HepG2 (cell line): ENCODE measurements around the gene PPP6R2. TPM values are rescaled to one million over a fixed set of nuclear protein-coding genes. Genes with fewer than 3 reads are reported as not detected.

Experiments used
- CAMTA2 ChIP-seq: sonication (generic); formaldehyde crosslinking; IDR thresholded peaks from 2 replicates; pipeline ENCODE4 v1.4.0; 2020; ENCODE audit warnings: mild to moderate bottlenecking, missing genetic modification reagents, borderline replicate concordance
- CHD2 ChIP-seq: IDR thresholded peaks from 2 replicates; pipeline ENCODE4 v1.6.1; 2011; ENCODE audit warnings: low read depth, low read length, improper control_type of control experiment
- DNMT1 ChIP-seq: sonication (generic); formaldehyde crosslinking; IDR thresholded peaks from 2 replicates; pipeline ENCODE4 v1.5.1; 2020; ENCODE audit warnings: mild to moderate bottlenecking, missing genetic modification reagents
- HDAC6 ChIP-seq: fragments of 200-600 bp; sonication (generic); IDR thresholded peaks from 2 replicates; pipeline ENCODE4 v1.7.0; 2017; ENCODE audit warnings: mild to moderate bottlenecking, antibody characterized with exemption, low read length, low read depth
- KDM2A ChIP-seq: sonication (generic); formaldehyde crosslinking; IDR thresholded peaks from 2 replicates; pipeline ENCODE4 v1.4.0; 2020; ENCODE audit warnings: low read depth, missing genetic modification reagents, borderline replicate concordance
- KDM4B ChIP-seq: sonication (generic); formaldehyde crosslinking; IDR thresholded peaks from 2 replicates; pipeline ENCODE4 v1.4.0; 2020; ENCODE audit warnings: missing genetic modification reagents
- KLF16 ChIP-seq, 2 experiments: sonication (generic) in 1 of 2; formaldehyde crosslinking in 1 of 2; IDR thresholded peaks; 2 replicates each; pipeline versions ENCODE4 v1.6.1 to v1.8.0; 2016 to 2023; ENCODE audit warnings: missing genetic modification reagents in 2 of 2, missing compliant biosample characterization in 1 of 2
- MZF1 ChIP-seq: sonication (generic); formaldehyde crosslinking; IDR thresholded peaks from 2 replicates; pipeline ENCODE4 v1.8.1; 2023; ENCODE audit warnings: mild to moderate bottlenecking, missing genetic modification reagents, borderline replicate concordance
- PBX2 ChIP-seq: IDR thresholded peaks from 2 replicates; pipeline ENCODE4 v1.6.1; 2016; ENCODE audit warnings: control low read depth
- PBX3 ChIP-seq: sonication (generic); formaldehyde crosslinking; IDR thresholded peaks from 2 replicates; pipeline ENCODE4 v1.8.1; 2023; ENCODE audit warnings: missing genetic modification reagents, inconsistent platforms, borderline replicate concordance
- PCBP2 ChIP-seq: fragments of 200-400 bp; formaldehyde crosslinking; optimal IDR thresholded peaks from 2 replicates; pipeline ENCODE3; 2018; ENCODE audit warnings: low read length, low read depth; ENCODE audit not compliant: poor library complexity, severe bottlenecking
- PHF20 ChIP-seq: sonication (generic); formaldehyde crosslinking; IDR thresholded peaks from 2 replicates; pipeline ENCODE4 v1.5.0; 2020; ENCODE audit warnings: mild to moderate bottlenecking, missing genetic modification reagents
- PITX1 ChIP-seq: sonication (generic); formaldehyde crosslinking; IDR thresholded peaks from 2 replicates; pipeline ENCODE4 v1.5.1; 2020; ENCODE audit warnings: mild to moderate bottlenecking, missing genetic modification reagents
- RFX1 ChIP-seq: fragments of 450-650 bp; IDR thresholded peaks from 2 replicates; pipeline ENCODE4 v1.6.1; 2017
- TGIF2 ChIP-seq: IDR thresholded peaks from 2 replicates; pipeline ENCODE4 v1.6.1; 2016; ENCODE audit warnings: control low read depth, missing compliant biosample characterization
- ZC3H13 ChIP-seq: sonication (generic); formaldehyde crosslinking; IDR thresholded peaks from 2 replicates; pipeline ENCODE4 v1.8.1; 2023; ENCODE audit warnings: mild to moderate bottlenecking, missing genetic modification reagents, moderate library complexity
- ZMYM4 ChIP-seq: sonication (generic); formaldehyde crosslinking; IDR thresholded peaks from 2 replicates; pipeline ENCODE4 v1.8.1; 2023; ENCODE audit warnings: mild to moderate bottlenecking, missing genetic modification reagents
- ZNF367 ChIP-seq: sonication (generic); formaldehyde crosslinking; IDR thresholded peaks from 2 replicates; pipeline ENCODE4 v1.4.0; 2020; ENCODE audit warnings: missing genetic modification reagents, borderline replicate concordance
- polyA plus RNA-seq, 8 experiments: library from polyadenylated mRNA; depleted of rRNA in 3 of 8; stranded (reverse) in 7 of 8; unstranded in 1 of 8; fragments of >200 nt; fragmentation: Illumina TruSeq in 4 of 8; extraction: Trizol in 4 of 8; gene quantifications; 2 replicates each; pipeline versions ENCODE4 v1.2.1 to v1.2.3, GENCODE V29; 2011 to 2016; ENCODE audit warnings: low read depth in 4 of 8, missing spikeins in 1 of 8, mixed read lengths in 1 of 8; ENCODE audit not compliant: insufficient read depth in 1 of 8
- total RNA-seq, 5 experiments: library from RNA; depleted of rRNA; stranded (reverse); fragments of >200 nt; fragmentation: Illumina TruSeq; extraction: Trizol; gene quantifications; 2 replicates each; pipeline ENCODE4 v1.2.3, GENCODE V29; 2016; ENCODE audit warnings: low read depth in 1 of 5
- TF ChIP-seq, protein P1 (sequence below): sonication (generic); formaldehyde crosslinking; IDR thresholded peaks from 2 replicates; pipeline ENCODE4 v1.4.0; 2020; ENCODE audit warnings: missing genetic modification reagents, low read depth, mild to moderate bottlenecking, borderline replicate concordance
- TF ChIP-seq, protein P2 (sequence below): conservative IDR thresholded peaks from 2 replicates; pipeline ENCODE4 v1.6.1; 2018; ENCODE audit warnings: missing genetic modification reagents
- TF ChIP-seq, protein P3 (sequence below): sonication (generic); formaldehyde crosslinking; conservative IDR thresholded peaks from 2 replicates; pipeline ENCODE4 v1.4.0; 2020; ENCODE audit warnings: missing genetic modification reagents
- TF ChIP-seq, protein P4 (sequence below): sonication (generic); formaldehyde crosslinking; IDR thresholded peaks from 2 replicates; pipeline ENCODE4 v1.5.1; 2020; ENCODE audit warnings: mild to moderate bottlenecking, moderate library complexity, missing genetic modification reagents

Gene PPP6R2
- total and polyA plus RNA-seq, 2 of the 13 experiments (the other 11 are each of a cell fraction or from before 2014, with no cell fraction given), result 55.0 to 102 TPM

GRCh38 chr22:50396751-50397370 is 53.7 kb downstream of the PPP6R2 start (continued):
- TF ChIP-seq, protein P1, sequence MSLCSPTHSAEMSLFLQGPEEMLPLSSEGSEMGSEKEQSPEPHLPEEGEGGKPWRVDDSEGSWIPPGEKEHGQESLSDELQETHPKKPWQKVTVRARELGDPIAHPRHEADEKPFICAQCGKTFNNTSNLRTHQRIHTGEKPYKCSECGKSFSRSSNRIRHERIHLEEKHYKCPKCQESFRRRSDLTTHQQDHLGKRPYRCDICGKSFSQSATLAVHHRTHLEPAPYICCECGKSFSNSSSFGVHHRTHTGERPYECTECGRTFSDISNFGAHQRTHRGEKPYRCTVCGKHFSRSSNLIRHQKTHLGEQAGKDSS, result 0 out of 2 replicates have a peak, but pooled peaks have one; percentile 63
- TF ChIP-seq PITX1 (peak; percentile 92), CAMTA2 (no peak), ZC3H13 (CRISPR knock-in tag) (no peak; the same call in 1 of the 2 replicates), PBX2 (CRISPR knock-in tag) (no peak), KDM2A (CRISPR knock-in tag) (no peak), MZF1 (CRISPR knock-in tag) (no peak), TGIF2 (peak; percentile 80), ZNF367 (CRISPR knock-in tag) (no peak), RFX1 (no peak), ZMYM4 (CRISPR knock-in tag) (peak; percentile 58), PHF20 (no peak), DNMT1 (CRISPR knock-in tag) (no peak), PCBP2 (no peak), KDM4B (CRISPR knock-in tag) (peak; percentile 24; the same call in 1 of the 2 replicates), HDAC6 (no peak), KLF16 (CRISPR knock-in tag; IDR thresholded peaks at IDR 0.05) (0 out of 4 replicates have a peak, but pooled peaks of 1 of the 2 experiments have one; percentile 70), PBX3 (CRISPR knock-in tag) (no peak), CHD2 (no peak)
- TF ChIP-seq, protein P2, sequence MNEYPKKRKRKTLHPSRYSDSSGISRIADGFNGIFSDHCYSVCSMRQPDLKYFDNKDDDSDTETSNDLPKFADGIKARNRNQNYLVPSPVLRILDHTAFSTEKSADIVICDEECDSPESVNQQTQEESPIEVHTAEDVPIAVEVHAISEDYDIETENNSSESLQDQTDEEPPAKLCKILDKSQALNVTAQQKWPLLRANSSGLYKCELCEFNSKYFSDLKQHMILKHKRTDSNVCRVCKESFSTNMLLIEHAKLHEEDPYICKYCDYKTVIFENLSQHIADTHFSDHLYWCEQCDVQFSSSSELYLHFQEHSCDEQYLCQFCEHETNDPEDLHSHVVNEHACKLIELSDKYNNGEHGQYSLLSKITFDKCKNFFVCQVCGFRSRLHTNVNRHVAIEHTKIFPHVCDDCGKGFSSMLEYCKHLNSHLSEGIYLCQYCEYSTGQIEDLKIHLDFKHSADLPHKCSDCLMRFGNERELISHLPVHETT, result no peak
- TF ChIP-seq, protein P3, sequence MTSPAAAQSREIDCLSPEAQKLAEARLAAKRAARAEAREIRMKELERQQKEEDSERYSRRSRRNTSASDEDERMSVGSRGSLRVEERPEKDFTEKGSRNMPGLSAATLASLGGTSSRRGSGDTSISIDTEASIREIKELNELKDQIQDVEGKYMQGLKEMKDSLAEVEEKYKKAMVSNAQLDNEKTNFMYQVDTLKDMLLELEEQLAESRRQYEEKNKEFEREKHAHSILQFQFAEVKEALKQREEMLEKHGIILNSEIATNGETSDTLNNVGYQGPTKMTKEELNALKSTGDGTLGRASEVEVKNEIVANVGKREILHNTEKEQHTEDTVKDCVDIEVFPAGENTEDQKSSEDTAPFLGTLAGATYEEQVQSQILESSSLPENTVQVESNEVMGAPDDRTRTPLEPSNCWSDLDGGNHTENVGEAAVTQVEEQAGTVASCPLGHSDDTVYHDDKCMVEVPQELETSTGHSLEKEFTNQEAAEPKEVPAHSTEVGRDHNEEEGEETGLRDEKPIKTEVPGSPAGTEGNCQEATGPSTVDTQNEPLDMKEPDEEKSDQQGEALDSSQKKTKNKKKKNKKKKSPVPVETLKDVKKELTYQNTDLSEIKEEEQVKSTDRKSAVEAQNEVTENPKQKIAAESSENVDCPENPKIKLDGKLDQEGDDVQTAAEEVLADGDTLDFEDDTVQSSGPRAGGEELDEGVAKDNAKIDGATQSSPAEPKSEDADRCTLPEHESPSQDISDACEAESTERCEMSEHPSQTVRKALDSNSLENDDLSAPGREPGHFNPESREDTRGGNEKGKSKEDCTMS, result no peak
- TF ChIP-seq, protein P4, sequence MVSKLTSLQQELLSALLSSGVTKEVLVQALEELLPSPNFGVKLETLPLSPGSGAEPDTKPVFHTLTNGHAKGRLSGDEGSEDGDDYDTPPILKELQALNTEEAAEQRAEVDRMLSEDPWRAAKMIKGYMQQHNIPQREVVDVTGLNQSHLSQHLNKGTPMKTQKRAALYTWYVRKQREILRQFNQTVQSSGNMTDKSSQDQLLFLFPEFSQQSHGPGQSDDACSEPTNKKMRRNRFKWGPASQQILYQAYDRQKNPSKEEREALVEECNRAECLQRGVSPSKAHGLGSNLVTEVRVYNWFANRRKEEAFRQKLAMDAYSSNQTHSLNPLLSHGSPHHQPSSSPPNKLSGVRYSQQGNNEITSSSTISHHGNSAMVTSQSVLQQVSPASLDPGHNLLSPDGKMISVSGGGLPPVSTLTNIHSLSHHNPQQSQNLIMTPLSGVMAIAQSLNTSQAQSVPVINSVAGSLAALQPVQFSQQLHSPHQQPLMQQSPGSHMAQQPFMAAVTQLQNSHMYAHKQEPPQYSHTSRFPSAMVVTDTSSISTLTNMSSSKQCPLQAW, result peak; percentile 87
